ENCODE measurements around the gene MRPL10.
A peak's percentile ranks its signal among the peaks of the same experiment; 100 is the strongest.

Gene MRPL10

DNA sequence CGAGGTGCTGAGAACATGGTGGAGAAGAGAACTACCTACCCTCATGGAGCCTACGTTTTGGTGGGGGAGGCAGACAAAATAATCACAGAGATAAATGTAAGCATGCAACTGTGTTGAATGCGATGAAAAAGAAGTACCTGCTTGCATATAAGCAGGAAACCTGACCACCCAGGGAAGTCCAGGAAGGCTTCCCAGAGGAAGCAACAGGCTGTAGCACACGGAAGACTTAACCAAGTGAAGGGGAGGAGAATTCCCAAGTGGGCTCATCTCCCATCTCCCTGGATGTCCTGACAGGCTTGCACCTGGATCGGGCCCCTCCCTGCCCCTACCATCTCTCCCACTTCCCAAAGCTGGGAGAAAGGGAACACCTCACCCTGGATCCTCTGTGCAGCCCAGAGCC lies 7.7 kb upstream of the MRPL10 start:
- TF ChIP-seq, protein P1, sequence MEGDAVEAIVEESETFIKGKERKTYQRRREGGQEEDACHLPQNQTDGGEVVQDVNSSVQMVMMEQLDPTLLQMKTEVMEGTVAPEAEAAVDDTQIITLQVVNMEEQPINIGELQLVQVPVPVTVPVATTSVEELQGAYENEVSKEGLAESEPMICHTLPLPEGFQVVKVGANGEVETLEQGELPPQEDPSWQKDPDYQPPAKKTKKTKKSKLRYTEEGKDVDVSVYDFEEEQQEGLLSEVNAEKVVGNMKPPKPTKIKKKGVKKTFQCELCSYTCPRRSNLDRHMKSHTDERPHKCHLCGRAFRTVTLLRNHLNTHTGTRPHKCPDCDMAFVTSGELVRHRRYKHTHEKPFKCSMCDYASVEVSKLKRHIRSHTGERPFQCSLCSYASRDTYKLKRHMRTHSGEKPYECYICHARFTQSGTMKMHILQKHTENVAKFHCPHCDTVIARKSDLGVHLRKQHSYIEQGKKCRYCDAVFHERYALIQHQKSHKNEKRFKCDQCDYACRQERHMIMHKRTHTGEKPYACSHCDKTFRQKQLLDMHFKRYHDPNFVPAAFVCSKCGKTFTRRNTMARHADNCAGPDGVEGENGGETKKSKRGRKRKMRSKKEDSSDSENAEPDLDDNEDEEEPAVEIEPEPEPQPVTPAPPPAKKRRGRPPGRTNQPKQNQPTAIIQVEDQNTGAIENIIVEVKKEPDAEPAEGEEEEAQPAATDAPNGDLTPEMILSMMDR (IDR thresholded peaks at IDR 0.05; ENCODE audit: low read depth, low read length), result no peak
- H3K4me3 ChIP-seq (ENCODE audit: low read depth, low read length), result no peak overlapping the region

DNA sequence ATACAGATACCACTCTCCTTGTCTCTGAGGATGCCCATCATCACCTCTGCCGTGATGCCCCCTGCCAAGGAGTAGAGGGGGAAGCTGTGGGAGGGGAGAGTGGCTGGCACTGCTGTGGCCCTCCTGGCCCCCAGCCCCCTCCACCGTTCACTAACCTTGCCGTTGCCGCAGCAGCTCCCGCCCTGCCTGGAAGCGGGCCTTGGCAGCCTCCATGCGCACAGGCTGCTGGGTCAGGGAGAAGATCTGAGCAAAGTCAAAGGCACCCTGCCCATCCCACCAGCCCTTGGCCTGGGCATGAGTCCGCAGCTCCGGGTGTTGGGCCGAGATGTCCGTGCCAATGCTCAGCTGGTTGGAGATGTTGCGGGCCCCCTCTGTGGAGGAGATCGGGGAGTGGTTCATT lies 7.3 kb upstream of the MRPL10 start:
- no peak overlapping the region for H3K4me3 ChIP-seq (ENCODE audit: low read depth, low read length)
- TF ChIP-seq, protein P1 (IDR thresholded peaks at IDR 0.05; ENCODE audit: low read depth, low read length), result no peak

DNA sequence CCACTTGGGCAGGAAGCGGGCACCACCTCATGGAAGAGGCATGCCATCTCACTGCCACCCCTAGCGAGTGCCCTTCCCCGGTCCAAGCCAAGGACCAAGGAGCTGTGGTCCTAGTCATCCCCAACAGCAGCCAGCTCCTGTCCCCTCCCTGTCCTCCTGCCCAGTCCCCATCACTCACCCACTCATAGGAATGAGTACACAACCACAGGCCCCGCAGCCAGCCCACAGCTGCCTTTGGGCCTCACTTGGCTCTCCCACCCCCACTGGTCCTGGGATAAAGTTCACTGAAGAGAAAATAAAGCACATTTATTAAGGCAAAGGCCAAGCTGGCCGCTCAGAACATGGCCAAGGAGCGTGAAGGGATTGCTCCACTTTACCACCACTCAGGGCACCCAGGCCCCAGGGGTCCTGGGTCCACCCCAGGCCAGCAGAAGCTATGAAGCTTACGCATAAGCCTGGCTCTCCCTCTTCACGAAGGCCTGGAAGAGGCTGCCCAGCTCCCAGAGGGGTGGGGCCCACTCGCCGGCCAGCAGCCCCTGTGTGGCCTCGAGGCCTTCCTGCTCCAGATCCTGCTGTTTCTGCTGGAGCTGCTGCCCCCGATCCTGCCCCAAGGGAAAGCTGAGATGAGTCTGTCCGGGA lies 6.2 kb upstream of the MRPL10 start:
- no peak overlapping the region for H3K4me3 ChIP-seq (ENCODE audit: low read depth, low read length)
- TF ChIP-seq, protein P1 (IDR thresholded peaks at IDR 0.05; ENCODE audit: low read depth, low read length), result no peak

DNA sequence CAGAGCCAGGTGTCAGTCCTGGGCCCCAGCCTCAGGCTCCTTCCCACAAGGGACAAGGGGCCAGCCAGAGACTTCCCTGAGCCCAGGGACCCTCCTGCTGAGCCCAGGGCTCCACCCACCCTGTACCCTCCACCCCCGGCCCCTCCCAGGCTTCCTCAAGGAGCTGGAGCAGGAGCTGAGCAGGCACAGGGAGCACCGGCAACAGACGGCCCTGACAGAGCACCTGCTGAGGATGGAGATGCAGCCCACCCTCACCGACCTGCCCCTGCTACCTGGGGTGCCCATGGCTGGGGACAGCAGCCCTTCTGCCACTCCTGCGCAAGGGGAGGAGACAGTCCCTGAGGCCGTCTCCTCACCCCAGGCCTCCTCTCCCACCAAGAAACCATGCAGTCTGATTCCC lies 5.3 kb upstream of the MRPL10 start:
- H3K4me3 ChIP-seq (ENCODE audit: low read depth, low read length), result no peak overlapping the region
- TF ChIP-seq, protein P1 (IDR thresholded peaks at IDR 0.05; ENCODE audit: low read depth, low read length), result no peak

DNA sequence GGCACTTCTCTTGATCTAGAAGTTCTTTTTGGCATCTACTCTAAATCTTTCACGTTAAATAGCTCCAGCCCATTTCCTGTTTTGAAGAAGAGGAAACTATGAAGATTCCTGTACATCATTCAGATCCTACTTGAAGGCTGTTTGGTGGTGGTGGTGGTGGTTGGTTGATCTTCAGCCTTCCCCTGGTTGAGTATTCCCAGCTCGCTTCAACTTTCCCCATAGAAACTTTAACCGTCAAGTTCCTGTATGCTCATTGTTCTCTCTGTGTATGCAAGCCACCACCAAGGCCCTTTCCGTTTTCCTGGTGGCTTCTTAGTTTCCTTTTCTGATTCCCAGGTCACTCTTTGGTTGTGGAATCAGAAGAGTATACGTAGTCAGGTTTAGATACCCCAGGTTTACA lies 3.4 kb upstream of the MRPL10 start:
- TF ChIP-seq, protein P1 (IDR thresholded peaks at IDR 0.05; ENCODE audit: low read depth, low read length), result no peak
- H3K4me3 ChIP-seq (ENCODE audit: low read depth, low read length), result no peak overlapping the region

DNA sequence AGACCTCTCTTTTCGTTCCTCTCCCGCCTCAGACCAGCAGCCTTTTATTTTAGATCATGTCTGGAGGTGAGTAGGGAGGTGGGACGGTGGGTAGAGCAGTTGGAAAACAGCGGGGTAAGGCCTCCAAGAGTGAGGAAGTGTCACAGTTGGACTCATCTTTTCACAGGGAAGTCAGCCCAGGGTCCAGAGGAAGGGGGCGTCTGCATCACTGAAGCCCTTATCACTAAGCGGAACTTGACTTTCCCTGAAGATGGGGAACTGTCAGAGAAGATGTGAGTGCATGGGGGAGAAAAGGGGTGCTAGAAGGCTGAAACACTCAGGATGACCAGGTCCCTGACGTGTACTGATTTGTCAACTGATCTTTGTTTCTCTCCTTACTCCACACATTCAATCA lies 590 bp upstream of the MRPL10 start:
- peak overlapping the region; percentile 80 for H3K4me3 ChIP-seq (ENCODE audit: low read depth, low read length)
- TF ChIP-seq, protein P1 (IDR thresholded peaks at IDR 0.05; ENCODE audit: low read depth, low read length), result no peak

DNA sequence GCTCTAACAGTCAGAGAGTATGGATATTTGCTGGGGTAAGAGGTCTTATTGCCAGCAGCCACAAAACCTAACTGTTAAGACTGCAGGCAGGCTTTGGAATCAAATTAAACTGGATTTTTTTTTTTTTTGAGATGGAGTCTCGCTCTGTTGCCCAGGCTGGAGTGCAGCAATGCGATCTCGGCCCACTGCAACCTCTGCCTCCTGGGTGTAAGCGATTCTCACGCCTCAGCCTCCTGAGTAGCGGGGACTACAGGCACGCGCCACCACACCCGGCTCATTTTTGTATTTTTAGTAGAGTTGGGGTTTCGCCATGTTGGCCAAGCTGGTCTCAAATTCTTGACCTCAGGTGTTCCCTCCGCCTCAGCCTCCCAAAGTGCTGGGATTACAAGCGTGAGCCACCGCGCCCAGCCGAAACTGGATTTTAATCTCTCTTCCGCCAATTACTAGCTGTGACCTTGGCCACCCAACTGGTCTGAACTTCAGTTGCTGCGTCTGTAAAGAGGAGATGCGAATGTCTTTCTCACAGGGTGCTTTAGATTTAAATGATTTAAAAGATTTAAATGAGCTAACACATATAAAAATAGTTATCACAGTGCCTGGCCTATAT lies 842 bp downstream of the MRPL10 start:
- peak overlapping the region; percentile 80 for H3K4me3 ChIP-seq (ENCODE audit: low read depth, low read length)
- TF ChIP-seq, protein P1 (IDR thresholded peaks at IDR 0.05; ENCODE audit: low read depth, low read length), result no peak

Data from WI38 (cell line).